22Rv1 (cell line): ENCODE measurements around the gene BABAM2.

Experiments used
- CTCF ChIP-seq: fragments of 450-650 bp; IDR thresholded peaks from 2 replicates; pipeline ENCODE4 v1.5.1; 2017; ENCODE audit warnings: mild to moderate bottlenecking
- ZFX ChIP-seq: fragments of 450-650 bp; IDR thresholded peaks from 2 replicates; pipeline ENCODE4 v1.6.1; 2017; ENCODE audit warnings: antibody characterized with exemption, borderline replicate concordance

DNA sequence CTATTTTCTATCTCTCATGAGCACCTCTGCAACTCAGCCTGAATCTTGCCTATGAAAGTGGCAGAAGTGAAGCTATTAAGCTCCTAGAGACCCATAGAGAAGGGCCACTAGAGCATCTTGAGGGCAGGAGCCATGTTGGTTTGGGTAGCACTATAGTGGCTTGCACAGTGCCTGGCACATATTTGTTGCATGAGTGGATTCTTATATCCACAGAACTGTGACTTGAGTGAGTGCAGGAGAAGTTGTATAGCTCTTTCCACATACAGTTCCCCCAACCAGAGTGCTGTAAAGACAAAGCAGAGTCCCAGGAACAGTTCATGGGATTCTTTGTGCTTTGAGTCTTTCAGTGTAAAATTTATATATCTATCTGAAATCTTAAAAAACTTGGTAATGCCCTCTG, 296.7 kb downstream of the BABAM2 start:
- no peak for TF ChIP-seq CTCF
- TF ChIP-seq ZFX = no peak
